KMS-11 (cell line): ENCODE results near the gene FCHSD2.

Source experiments
- H2AFZ ChIP-seq: fragments of 200-600 bp; sonication (generic); 2 replicates; pipeline ENCODE4 v1.6.1; 2016; ENCODE audit warnings: antibody characterized with exemption, mixed run types, low read depth
- H3K27ac ChIP-seq: fragments of 200-600 bp; sonication (generic); 2 replicates; pipeline ENCODE4 v1.6.1; 2016; ENCODE audit warnings: mild to moderate bottlenecking, mixed run types
- H3K27me3 ChIP-seq: fragments of 200-600 bp; sonication (generic); 2 replicates; pipeline ENCODE4 v1.6.1; 2017; ENCODE audit warnings: mild to moderate bottlenecking, low read depth, mixed run types, moderate library complexity; ENCODE audit not compliant: insufficient read depth
- H3K36me3 ChIP-seq: fragments of 200-600 bp; sonication (generic); 2 replicates; pipeline ENCODE4 v1.6.1; 2017; ENCODE audit warnings: mild to moderate bottlenecking, mixed run types; ENCODE audit not compliant: insufficient read depth
- H3K4me1 ChIP-seq: fragments of 200-600 bp; sonication (generic); 2 replicates; pipeline ENCODE4 v1.6.1; 2016; ENCODE audit warnings: mild to moderate bottlenecking, low read depth, mixed run types; ENCODE audit not compliant: poor library complexity, severe bottlenecking
- H3K4me2 ChIP-seq: fragments of 200-600 bp; sonication (generic); 2 replicates; pipeline ENCODE4 v1.7.0; 2016; ENCODE audit warnings: mild to moderate bottlenecking, mixed run types
- H3K4me3 ChIP-seq: fragments of 200-600 bp; sonication (generic); IDR thresholded peaks from 2 replicates; pipeline ENCODE4 v1.6.1; 2017; ENCODE audit warnings: low read depth, low read length, mixed read lengths; ENCODE audit not compliant: insufficient read depth
- H3K79me2 ChIP-seq: fragments of 200-600 bp; sonication (generic); 2 replicates; pipeline ENCODE4 v1.6.1; 2016; ENCODE audit warnings: low read depth, mixed run types; ENCODE audit not compliant: insufficient read depth
- H3K9ac ChIP-seq: fragments of 200-600 bp; sonication (generic); 2 replicates; pipeline ENCODE4 v1.6.1; 2016; ENCODE audit warnings: mild to moderate bottlenecking, mixed run types
- H4K20me1 ChIP-seq: fragments of 200-600 bp; sonication (generic); 2 replicates; pipeline ENCODE4 v1.6.1; 2016; ENCODE audit warnings: mild to moderate bottlenecking, mixed run types; ENCODE audit not compliant: insufficient read depth
- TF ChIP-seq, protein P1 (sequence below): fragments of 200-600 bp; sonication (generic); conservative IDR thresholded peaks from 2 replicates; pipeline ENCODE4 v1.6.1; 2017; ENCODE audit warnings: low read depth, mild to moderate bottlenecking, antibody characterized with exemption, low read length, moderate library complexity, mixed read lengths

Gene FCHSD2

GRCh38 chr11:73001615-73002014, 140.5 kb downstream of the FCHSD2 start:
- no peaks in the 10 kb centered on the region for H3K4me1 ChIP-seq
- H3K36me3 ChIP-seq = no peaks in the 10 kb centered on the region
- no peak overlapping the region for H2AFZ ChIP-seq
- H3K9ac ChIP-seq = no peak overlapping the region
- no peaks in the 10 kb centered on the region for H3K79me2 ChIP-seq
- H3K27ac ChIP-seq = no peak overlapping the region
- TF ChIP-seq, protein P1, sequence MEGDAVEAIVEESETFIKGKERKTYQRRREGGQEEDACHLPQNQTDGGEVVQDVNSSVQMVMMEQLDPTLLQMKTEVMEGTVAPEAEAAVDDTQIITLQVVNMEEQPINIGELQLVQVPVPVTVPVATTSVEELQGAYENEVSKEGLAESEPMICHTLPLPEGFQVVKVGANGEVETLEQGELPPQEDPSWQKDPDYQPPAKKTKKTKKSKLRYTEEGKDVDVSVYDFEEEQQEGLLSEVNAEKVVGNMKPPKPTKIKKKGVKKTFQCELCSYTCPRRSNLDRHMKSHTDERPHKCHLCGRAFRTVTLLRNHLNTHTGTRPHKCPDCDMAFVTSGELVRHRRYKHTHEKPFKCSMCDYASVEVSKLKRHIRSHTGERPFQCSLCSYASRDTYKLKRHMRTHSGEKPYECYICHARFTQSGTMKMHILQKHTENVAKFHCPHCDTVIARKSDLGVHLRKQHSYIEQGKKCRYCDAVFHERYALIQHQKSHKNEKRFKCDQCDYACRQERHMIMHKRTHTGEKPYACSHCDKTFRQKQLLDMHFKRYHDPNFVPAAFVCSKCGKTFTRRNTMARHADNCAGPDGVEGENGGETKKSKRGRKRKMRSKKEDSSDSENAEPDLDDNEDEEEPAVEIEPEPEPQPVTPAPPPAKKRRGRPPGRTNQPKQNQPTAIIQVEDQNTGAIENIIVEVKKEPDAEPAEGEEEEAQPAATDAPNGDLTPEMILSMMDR = no peak
- no peak overlapping the region for H3K4me2 ChIP-seq
- H4K20me1 ChIP-seq = no peaks in the 10 kb centered on the region; the same call in 1 of the 2 replicates
- H3K4me3 ChIP-seq = no peak overlapping the region
- no peaks in the 10 kb centered on the region for H3K27me3 ChIP-seq

DNA sequence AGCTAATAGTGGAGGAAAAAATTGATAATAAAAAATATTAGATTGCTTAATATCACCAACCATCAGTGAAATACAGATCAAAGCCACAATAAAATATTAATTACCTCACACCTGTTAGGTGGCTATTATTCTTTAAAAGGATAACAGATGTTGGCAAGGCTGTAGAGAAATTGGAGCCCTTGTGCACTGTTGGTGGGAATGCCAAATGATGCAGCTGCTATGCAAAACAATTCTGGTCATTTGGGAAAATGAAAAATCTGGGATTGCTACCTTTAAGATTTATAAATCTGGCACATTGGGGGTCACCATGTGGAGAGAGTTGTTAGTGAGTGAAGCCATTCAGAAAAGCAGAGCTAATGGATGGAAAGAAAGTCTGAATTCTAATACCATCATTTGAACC, 143.4 kb downstream of the FCHSD2 start:
- TF ChIP-seq, protein P1 = no peak
- no peak overlapping the region for H3K4me2 ChIP-seq
- H2AFZ ChIP-seq = no peak overlapping the region
- no peak overlapping the region for H3K9ac ChIP-seq
- H3K79me2 ChIP-seq = no peaks in the 10 kb centered on the region
- no peaks in the 10 kb centered on the region for H3K4me1 ChIP-seq
- no peak overlapping the region for H3K27ac ChIP-seq
- H3K36me3 ChIP-seq = no peaks in the 10 kb centered on the region
- no peak overlapping the region for H3K4me3 ChIP-seq
- no peaks in the 10 kb centered on the region for H3K27me3 ChIP-seq
- no peaks in the 10 kb centered on the region; the same call in 1 of the 2 replicates for H4K20me1 ChIP-seq

DNA sequence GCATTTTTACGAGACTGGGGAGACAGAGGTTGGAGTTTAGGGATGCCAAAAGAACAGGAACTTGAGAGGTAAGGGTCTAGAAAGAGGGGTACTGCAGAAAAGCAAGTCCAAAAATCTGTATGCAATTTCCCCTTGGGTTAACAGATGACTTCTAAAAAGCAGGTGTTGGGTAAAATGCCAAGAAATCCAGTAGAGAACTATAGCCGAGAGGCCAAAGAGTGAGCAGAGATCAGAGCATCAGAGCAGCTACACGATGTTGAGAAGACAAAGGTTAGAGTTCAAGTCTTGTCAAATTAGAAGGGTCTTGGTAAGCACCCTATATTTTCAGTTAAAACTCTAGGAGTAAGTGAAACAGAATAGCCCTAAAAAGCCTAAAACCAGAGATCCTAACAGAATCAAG, 145.2 kb downstream of the FCHSD2 start:
- no peaks in the 10 kb centered on the region for H3K36me3 ChIP-seq
- no peak overlapping the region for H3K4me3 ChIP-seq
- H3K27me3 ChIP-seq = no peaks in the 10 kb centered on the region
- H2AFZ ChIP-seq = no peak overlapping the region
- TF ChIP-seq, protein P1 = no peak
- no peak overlapping the region for H3K27ac ChIP-seq
- no peak overlapping the region for H3K9ac ChIP-seq
- no peaks in the 10 kb centered on the region for H3K79me2 ChIP-seq
- no peaks in the 10 kb centered on the region; the same call in 1 of the 2 replicates for H4K20me1 ChIP-seq
- H3K4me2 ChIP-seq = no peak overlapping the region
- no peaks in the 10 kb centered on the region for H3K4me1 ChIP-seq

- Histone ChIP-seq H3K4me2 (peak overlapping the region; percentile 50), H3K79me2 (no peaks in the 10 kb centered on the region), H3K27me3 (no peaks in the 10 kb centered on the region), H3K4me1 (peaks cover 41% of the 10 kb centered on the region), H3K4me3 (no peak overlapping the region), H3K9ac (no peak overlapping the region), H3K27ac (0 out of 2 replicates have a peak overlapping the region, but pooled peaks have one; percentile 8), H3K36me3 (no peaks in the 10 kb centered on the region), H2AFZ (no peak overlapping the region), H4K20me1 (no peaks in the 10 kb centered on the region)
- TF ChIP-seq, protein P1 = no peak
These were observed 152.4 kb downstream of the FCHSD2 start for GRCh38 chr11:72989727-72990126.

- H4K20me1 ChIP-seq = no peaks in the 10 kb centered on the region
- H3K4me3 ChIP-seq = no peak overlapping the region
- no peaks in the 10 kb centered on the region for H3K36me3 ChIP-seq
- no peaks in the 10 kb centered on the region for H3K27me3 ChIP-seq
- H3K4me2 ChIP-seq = no peak overlapping the region
- H2AFZ ChIP-seq = no peak overlapping the region
- no peak overlapping the region for H3K9ac ChIP-seq
- H3K79me2 ChIP-seq = no peaks in the 10 kb centered on the region
- no peak overlapping the region for H3K27ac ChIP-seq
- peaks cover 43% of the 10 kb centered on the region for H3K4me1 ChIP-seq
- TF ChIP-seq, protein P1 = no peak
These were observed 153.3 kb downstream of the FCHSD2 start for GRCh38 chr11:72988821-72989220.
